Hematopoietic multipotent progenitor cell (in vitro differentiated cells): ENCODE results near the gene C1QC. TPM values are rescaled to one million over a fixed set of nuclear protein-coding genes. Genes with fewer than 3 reads are reported as not detected.

ENCODE experiments used
- DNase-seq, 3 donors: peaks; one replicate each; pipeline ENCODE4 v3.0.0-alpha.2; 2011 to 2015; ENCODE audit warnings: low read depth in 2 of 3, low spot score in 2 of 3
- total RNA-seq: library from RNA; depleted of rRNA; stranded (reverse); fragments of >200 nt; gene quantifications from one replicate; pipeline ENCODE4 v1.2.3, GENCODE V29; 2012

C1QC gene
- total RNA-seq, 1 donor, result under 0.01 TPM

- DNase-seq, result no peak
Observed at GRCh38 chr1:22618056-22618455, 25.4 kb upstream of the C1QC start.

- DNase-seq, result no peak
Observed at GRCh38 chr1:22619252-22619651, 24.2 kb upstream of the C1QC start.

GRCh38 chr1:22619798-22620197 lies 23.6 kb upstream of the C1QC start:
- DNase-seq, result no peak

- DNase-seq, result no peak
Observed at GRCh38 chr1:22621761-22622160, 21.7 kb upstream of the C1QC start.

- DNase-seq, result no peak
Observed at GRCh38 chr1:22625262-22625925, 18.0 kb upstream of the C1QC start.

GRCh38 chr1:22626237-22627157 lies 16.9 kb upstream of the C1QC start:
- no peak for DNase-seq

GRCh38 chr1:22627331-22627730 lies 16.1 kb upstream of the C1QC start:
- DNase-seq, result no peak

- no peak for DNase-seq
Observed at GRCh38 chr1:22628698-22629444, 14.6 kb upstream of the C1QC start.

GRCh38 chr1:22629886-22630285 lies 13.5 kb upstream of the C1QC start:
- DNase-seq, result no peak

GRCh38 chr1:22633697-22634463 lies 9.6 kb upstream of the C1QC start:
- no peak for DNase-seq

GRCh38 chr1:22635436-22635835 lies 8.0 kb upstream of the C1QC start:
- DNase-seq, result no peak

GRCh38 chr1:22636353-22636752 lies 7.1 kb upstream of the C1QC start, which contains the start of gene C1QA:
Gene C1QA, plus strand, starts transcription at chr1:22636628. Its CDS starts 989 bp downstream, at chr1:22637617.
- DNase-seq, result no peak

GRCh38 chr1:22636927-22637326 lies 6.5 kb upstream of the C1QC start:
- no peak for DNase-seq

- DNase-seq, result no peak
Observed at GRCh38 chr1:22637907-22638445, 5.5 kb upstream of the C1QC start.

GRCh38 chr1:22638476-22639234 lies 4.8 kb upstream of the C1QC start:
- DNase-seq, result no peak

- DNase-seq, result peak in 2 of 3 donors; percentile 41 to 45
Observed at GRCh38 chr1:22639286-22639685, 4.1 kb upstream of the C1QC start.

GRCh38 chr1:22641247-22641646 lies 2.2 kb upstream of the C1QC start:
- no peak for DNase-seq

GRCh38 chr1:22641906-22642636 lies 1.4 kb upstream of the C1QC start:
- peak; percentile 33 to 73 (median 57) for DNase-seq

GRCh38 chr1:22643928-22644327 lies 495 bp downstream of the C1QC start:
- DNase-seq, result no peak
